MCF 10A (cell line): ENCODE measurements around the gene MYRIP. TPM values are rescaled to one million over a fixed set of nuclear protein-coding genes. Genes with fewer than 3 reads are reported as not detected.

Experiments used
- BruUV-seq: library from RNA; stranded (reverse); fragments of 400-500 nt; replicated peaks from 2 replicates; lab custom pipeline; 2021; lab: Mats Ljungman, UMichigan
- CTCF ChIA-PET: fragments of 300-600 bp; sonication (Branson Sonifier 250); formaldehyde crosslinking; extraction: SDS; loops from one replicate; lab custom pipeline; 2021; ENCODE audit warnings: antibody characterized with exemption, inconsistent platforms; lab: Yijun Ruan, JAX
- POLR2A ChIA-PET: fragments of 300-600, 350-650 bp; sonication (Branson Sonifier 250); formaldehyde crosslinking; extraction: SDS; loops from one replicate; lab custom pipeline; 2020; ENCODE audit warnings: antibody characterized with exemption, inconsistent platforms; lab: Yijun Ruan, JAX
- DNase-seq: peaks from one replicate; pipeline ENCODE4 v3.0.0-alpha.2; 2018; ENCODE audit not compliant: unreplicated experiment
- H3K27ac Mint-ChIP-seq: one replicate; pipeline ENCODE4 v1.8.0; 2022; ENCODE audit warnings: mild to moderate bottlenecking, low read depth, mixed read lengths; ENCODE audit not compliant: unreplicated experiment
- H3K27me3 Mint-ChIP-seq: one replicate; pipeline ENCODE4 v1.8.0; 2022; ENCODE audit warnings: mixed read lengths; ENCODE audit not compliant: insufficient read depth, unreplicated experiment
- H3K36me3 Mint-ChIP-seq: one replicate; pipeline ENCODE4 v1.8.0; 2022; ENCODE audit warnings: mild to moderate bottlenecking, moderate library complexity, mixed read lengths; ENCODE audit not compliant: insufficient read depth, unreplicated experiment
- H3K4me1 Mint-ChIP-seq: one replicate; pipeline ENCODE4 v1.8.0; 2022; ENCODE audit warnings: mixed read lengths; ENCODE audit not compliant: insufficient read depth, unreplicated experiment
- H3K4me3 Mint-ChIP-seq: one replicate; pipeline ENCODE4 v1.8.0; 2022; ENCODE audit warnings: mild to moderate bottlenecking, moderate library complexity, mixed read lengths; ENCODE audit not compliant: unreplicated experiment
- H3K9me3 Mint-ChIP-seq: one replicate; pipeline ENCODE4 v1.8.0; 2022; ENCODE audit warnings: mixed read lengths; ENCODE audit not compliant: unreplicated experiment
- intact Hi-C: fragments of 100-400 bp; cut with micrococcal nuclease; formaldehyde crosslinking; loops from 2 replicates; pipeline ENCODE4 v1.14.1; 2022
- total RNA-seq: library from RNA; stranded (reverse); gene quantifications from 2 replicates; pipeline ENCODE4 v1.2.3, GENCODE V29; 2022
- TF ChIP-seq, protein P1 (sequence below): fragments of 200-600 bp; IDR thresholded peaks from one replicate; pipeline ENCODE4 v1.8.0; 2022; ENCODE audit warnings: antibody characterized with exemption, mild to moderate bottlenecking; ENCODE audit not compliant: unreplicated experiment

Gene MYRIP
- total RNA-seq, 1 experiment from 2014 or later, result 0.19 TPM

DNA sequence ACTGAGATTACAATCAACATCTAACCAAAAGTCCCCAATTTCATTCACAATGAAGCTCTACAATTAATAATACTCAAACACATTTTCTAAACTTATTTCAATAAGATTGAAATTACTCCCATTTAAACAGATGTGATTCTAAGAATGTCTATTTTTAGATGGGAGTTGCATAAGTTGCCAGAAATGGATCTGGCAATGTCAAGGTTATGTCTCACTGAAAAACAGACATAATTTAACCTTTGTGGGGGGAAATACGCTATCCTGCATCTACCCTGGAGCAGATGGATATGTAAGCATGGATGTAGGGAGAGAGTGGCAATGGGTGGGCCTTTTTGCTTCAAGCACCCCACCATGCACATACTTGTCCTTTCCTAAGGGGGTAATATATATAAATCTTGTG, 493.4 kb downstream of the MYRIP start:
- DNase-seq, result no peak
- Mint-ChIP-seq H3K27ac (no peak overlapping the region), H3K9me3 (no peaks in the 10 kb centered on the region), H3K4me3 (no peak overlapping the region), H3K4me1 (peaks cover 9% of the 10 kb centered on the region), H3K36me3 (no peaks in the 10 kb centered on the region), H3K27me3 (no peaks in the 10 kb centered on the region)
- TF ChIP-seq, protein P1, sequence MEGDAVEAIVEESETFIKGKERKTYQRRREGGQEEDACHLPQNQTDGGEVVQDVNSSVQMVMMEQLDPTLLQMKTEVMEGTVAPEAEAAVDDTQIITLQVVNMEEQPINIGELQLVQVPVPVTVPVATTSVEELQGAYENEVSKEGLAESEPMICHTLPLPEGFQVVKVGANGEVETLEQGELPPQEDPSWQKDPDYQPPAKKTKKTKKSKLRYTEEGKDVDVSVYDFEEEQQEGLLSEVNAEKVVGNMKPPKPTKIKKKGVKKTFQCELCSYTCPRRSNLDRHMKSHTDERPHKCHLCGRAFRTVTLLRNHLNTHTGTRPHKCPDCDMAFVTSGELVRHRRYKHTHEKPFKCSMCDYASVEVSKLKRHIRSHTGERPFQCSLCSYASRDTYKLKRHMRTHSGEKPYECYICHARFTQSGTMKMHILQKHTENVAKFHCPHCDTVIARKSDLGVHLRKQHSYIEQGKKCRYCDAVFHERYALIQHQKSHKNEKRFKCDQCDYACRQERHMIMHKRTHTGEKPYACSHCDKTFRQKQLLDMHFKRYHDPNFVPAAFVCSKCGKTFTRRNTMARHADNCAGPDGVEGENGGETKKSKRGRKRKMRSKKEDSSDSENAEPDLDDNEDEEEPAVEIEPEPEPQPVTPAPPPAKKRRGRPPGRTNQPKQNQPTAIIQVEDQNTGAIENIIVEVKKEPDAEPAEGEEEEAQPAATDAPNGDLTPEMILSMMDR, result no peak
- no TSS peak for BruUV-seq
- CTCF ChIA-PET, result interaction anchor here (1.2 to 2.8 kb wide), 3 partner anchors 10 to 111 kb away, joined by 3 to 13 read pairs (median 4); no protein-coding TSS in a partner anchor
- POLR2A ChIA-PET, result no interaction called here
- intact Hi-C loops, result no loop called here

DNA sequence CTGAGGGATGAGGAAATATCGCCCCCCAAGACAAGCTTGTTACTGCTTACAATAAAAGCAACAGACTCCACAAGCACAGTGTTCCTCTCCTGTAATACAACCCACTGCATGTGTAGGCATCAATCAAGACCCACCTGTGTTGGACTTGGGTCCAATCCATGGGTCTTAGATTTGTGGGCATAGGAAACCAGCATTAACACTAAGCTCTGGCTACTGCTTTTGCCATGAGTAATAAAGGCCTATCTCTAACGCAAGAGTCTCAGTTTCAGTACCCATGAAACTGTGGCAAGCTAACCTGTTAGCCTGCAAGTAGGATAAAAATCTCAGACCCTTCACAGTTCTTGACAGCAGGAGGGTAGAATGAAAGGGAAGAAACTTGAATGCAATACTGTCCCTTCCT, 494.9 kb downstream of the MYRIP start:
- no TSS peak for BruUV-seq
- no peak overlapping the region for H3K4me3 Mint-ChIP-seq

DNA sequence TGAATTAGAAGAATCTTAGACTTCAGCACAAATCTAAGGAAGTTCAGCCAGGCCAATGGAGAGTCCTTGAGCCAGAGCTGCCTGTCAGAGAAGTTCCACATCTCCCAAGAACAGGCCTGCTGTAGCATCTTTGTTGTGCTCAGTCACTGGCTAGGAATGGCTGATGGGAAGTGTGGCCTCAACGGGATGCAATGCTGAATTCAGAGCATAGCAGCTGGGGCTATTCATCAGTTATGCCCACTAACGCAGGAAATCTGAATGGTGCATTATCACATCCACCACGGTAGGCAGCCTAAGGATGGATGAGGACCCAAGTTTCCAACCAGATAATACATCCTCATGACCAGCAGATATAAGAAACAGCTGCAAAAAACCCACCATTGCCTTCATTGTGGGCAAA, 496.9 kb downstream of the MYRIP start:
- intact Hi-C loops, result loop anchor here (5.0 kb wide), 1 partner anchor 49 kb away; no protein-coding TSS in a partner anchor
- Mint-ChIP-seq H3K27ac (no peak overlapping the region), H3K4me3 (no peak overlapping the region), H3K36me3 (peaks cover 1% of the 10 kb centered on the region), H3K9me3 (no peaks in the 10 kb centered on the region), H3K4me1 (no peaks in the 10 kb centered on the region), H3K27me3 (no peaks in the 10 kb centered on the region)
- BruUV-seq, result no TSS peak
- CTCF ChIA-PET, result interaction anchor here (1.0 to 18.1 kb wide), 2 partner anchors 115 to 127 kb away, joined by 5 to 452 read pairs; no protein-coding TSS in a partner anchor
- DNase-seq, result no peak
- TF ChIP-seq, protein P1, result no peak
- POLR2A ChIA-PET, result interaction anchor here (0.8 to 1.0 kb wide), 2 partner anchors 115 to 118 kb away, joined by 3 read pairs; no protein-coding TSS in a partner anchor

More for the DNA sequence above, 494.9 kb downstream of the MYRIP start:
- no peak for DNase-seq
- CTCF ChIA-PET, result interaction anchor here (0.6 to 2.8 kb wide), 4 partner anchors 8 to 113 kb away, joined by 3 to 13 read pairs (median 4); no protein-coding TSS in a partner anchor
- Mint-ChIP-seq H3K9me3 (no peaks in the 10 kb centered on the region), H3K36me3 (no peaks in the 10 kb centered on the region), H3K27ac (no peak overlapping the region), H3K4me1 (peaks cover 9% of the 10 kb centered on the region), H3K27me3 (no peaks in the 10 kb centered on the region)
- intact Hi-C loops, result no loop called here
- TF ChIP-seq, protein P1, result no peak
- POLR2A ChIA-PET, result interaction anchor here (0.8 kb wide), 1 partner anchor 10 kb away, joined by 3 read pairs; no protein-coding TSS in a partner anchor

DNA sequence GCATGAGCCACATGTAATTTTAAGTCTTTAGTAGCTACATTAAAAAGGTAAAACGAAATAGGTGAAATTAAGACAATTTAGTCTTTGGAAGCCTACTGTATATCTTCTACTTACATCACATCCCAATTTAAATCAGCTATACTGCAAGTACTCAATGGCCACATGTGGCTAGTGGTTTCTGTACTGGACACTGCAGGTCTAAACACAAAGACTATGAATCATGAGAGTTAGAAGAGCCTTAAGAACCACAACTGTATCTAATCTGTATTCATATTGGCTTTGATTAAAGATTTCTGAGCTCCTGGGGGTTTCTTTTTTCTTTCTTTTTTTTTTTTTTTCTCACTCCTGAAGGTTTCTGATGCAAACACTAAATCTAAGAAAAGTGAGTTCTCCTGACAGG, 497.8 kb downstream of the MYRIP start:
- Mint-ChIP-seq H3K4me3 (no peak overlapping the region), H3K9me3 (no peaks in the 10 kb centered on the region), H3K27me3 (no peaks in the 10 kb centered on the region), H3K27ac (no peak overlapping the region), H3K36me3 (peaks cover 10% of the 10 kb centered on the region), H3K4me1 (no peaks in the 10 kb centered on the region)
- TF ChIP-seq, protein P1, result no peak
- intact Hi-C loops, result loop anchor here (5.0 kb wide), 1 partner anchor 50 kb away; no protein-coding TSS in a partner anchor
- ChIA-PET CTCF (interaction anchor here (0.6 to 18.1 kb wide), 3 partner anchors 10 to 116 kb away, joined by 4 to 452 read pairs (median 7); no protein-coding TSS in a partner anchor), POLR2A (interaction anchor here (0.8 to 2.2 kb wide), 2 partner anchors 26 to 115 kb away, joined by 3 to 8 read pairs; no protein-coding TSS in a partner anchor)
- no peak for DNase-seq
- BruUV-seq, result no TSS peak
